Activated CD8-positive, alpha-beta memory T cell treated with anti-CD3 and anti-CD28 coated beads for 36 hours (primary cell): ENCODE data around the gene ZNF23. TPM values are rescaled to one million over a fixed set of nuclear protein-coding genes. Genes with fewer than 3 reads are reported as not detected.

ENCODE experiments used
- CTCF ChIA-PET: fragments of 350-600 bp; sonication (Branson Sonifier 250); formaldehyde crosslinking; loops from one replicate; lab custom pipeline; 2021; ENCODE audit warnings: antibody characterized with exemption; lab: Charles Lee
- POLR2A ChIA-PET: fragments of 350-600 bp; sonication (Branson Sonifier 250); formaldehyde crosslinking; loops from one replicate; lab custom pipeline; 2021; ENCODE audit warnings: antibody characterized with exemption; lab: Charles Lee
- total RNA-seq, 2 experiments: library from RNA; stranded (reverse); gene quantifications; one replicate each; pipeline ENCODE4 v1.2.3, GENCODE V29; 2021

ZNF23 gene
- total RNA-seq, 2 experiments from 2014 or later = 8.7 to 9.9 TPM

GRCh38 chr16:71410146-71410545 lies 51.9 kb downstream of the ZNF23 start:
- POLR2A ChIA-PET = no interaction called here

GRCh38 chr16:71409011-71409775 lies 52.9 kb downstream of the ZNF23 start:
- CTCF ChIA-PET = no interaction called here

More at GRCh38 chr16:71410146-71410545, 51.9 kb downstream of the ZNF23 start:
- CTCF ChIA-PET = no interaction called here

GRCh38 chr16:71408536-71408935 lies 53.5 kb downstream of the ZNF23 start:
- ChIA-PET CTCF (no interaction called here), POLR2A (no interaction called here)

More at GRCh38 chr16:71409011-71409775, 52.9 kb downstream of the ZNF23 start:
- POLR2A ChIA-PET = no interaction called here

- CTCF ChIA-PET = interaction anchor here (0.7 kb wide), 1 partner anchor 92 kb away, joined by 3 read pairs; no protein-coding TSS in a partner anchor
- POLR2A ChIA-PET = interaction anchor here (0.7 kb wide), 1 partner anchor 319 kb away, joined by 12 read pairs; no protein-coding TSS in a partner anchor
These were observed 54.3 kb downstream of the ZNF23 start for GRCh38 chr16:71407731-71408130.

- ChIA-PET POLR2A (no interaction called here), CTCF (interaction anchor here (1.3 kb wide), 1 partner anchor 93 kb away, joined by 5 read pairs; no protein-coding TSS in a partner anchor)
These were observed 55.3 kb downstream of the ZNF23 start for GRCh38 chr16:71406724-71407123.

GRCh38 chr16:71406316-71406715 lies 55.7 kb downstream of the ZNF23 start:
- ChIA-PET POLR2A (no interaction called here), CTCF (interaction anchor here (1.3 kb wide), 1 partner anchor 93 kb away, joined by 5 read pairs; no protein-coding TSS in a partner anchor)

- CTCF ChIA-PET = interaction anchor here (1.3 kb wide), 1 partner anchor 8 kb away, joined by 4 read pairs; no protein-coding TSS in a partner anchor
- POLR2A ChIA-PET = no interaction called here
These were observed 57.7 kb downstream of the ZNF23 start for GRCh38 chr16:71404364-71404763.

GRCh38 chr16:71402674-71403073 lies 59.4 kb downstream of the ZNF23 start:
- POLR2A ChIA-PET = no interaction called here
- CTCF ChIA-PET = no interaction called here

GRCh38 chr16:71402007-71402406 lies 60.0 kb downstream of the ZNF23 start:
- POLR2A ChIA-PET = no interaction called here
- CTCF ChIA-PET = no interaction called here

- CTCF ChIA-PET = no interaction called here
- POLR2A ChIA-PET = no interaction called here
These were observed 62.1 kb downstream of the ZNF23 start for GRCh38 chr16:71399801-71400563.

Other genes starting within 250 kb of the ZNF23 start
- not detected for gene HYDIN, start 231.5 kb downstream of the ZNF23 start, total RNA-seq
- 10 to 100 TPM; 20.9 to 21.0 TPM for gene CMTR2, start 172.8 kb downstream of the ZNF23 start, total RNA-seq
- not detected for gene CALB2, start 103.5 kb downstream of the ZNF23 start, total RNA-seq
- not detected for gene TLE7, start 20.2 kb downstream of the ZNF23 start, total RNA-seq
- 1 to 10 TPM; 2.7 to 4.0 TPM for gene ZNF19, start 27.1 kb upstream of the ZNF23 start, total RNA-seq
- gene CHST4, start 64.2 kb upstream of the ZNF23 start, total RNA-seq = not detected
- not detected for gene TAT, start 114.8 kb upstream of the ZNF23 start, total RNA-seq
- not detected for gene MARVELD3, start 163.9 kb upstream of the ZNF23 start, total RNA-seq